ENCODE results near the gene P3H4. TPM values are rescaled to one million over a fixed set of nuclear protein-coding genes. Genes with fewer than 3 reads are reported as not detected.

Gene P3H4
- polyA plus RNA-seq, 1 donor from 2014 or later = 17.8 TPM

DNA sequence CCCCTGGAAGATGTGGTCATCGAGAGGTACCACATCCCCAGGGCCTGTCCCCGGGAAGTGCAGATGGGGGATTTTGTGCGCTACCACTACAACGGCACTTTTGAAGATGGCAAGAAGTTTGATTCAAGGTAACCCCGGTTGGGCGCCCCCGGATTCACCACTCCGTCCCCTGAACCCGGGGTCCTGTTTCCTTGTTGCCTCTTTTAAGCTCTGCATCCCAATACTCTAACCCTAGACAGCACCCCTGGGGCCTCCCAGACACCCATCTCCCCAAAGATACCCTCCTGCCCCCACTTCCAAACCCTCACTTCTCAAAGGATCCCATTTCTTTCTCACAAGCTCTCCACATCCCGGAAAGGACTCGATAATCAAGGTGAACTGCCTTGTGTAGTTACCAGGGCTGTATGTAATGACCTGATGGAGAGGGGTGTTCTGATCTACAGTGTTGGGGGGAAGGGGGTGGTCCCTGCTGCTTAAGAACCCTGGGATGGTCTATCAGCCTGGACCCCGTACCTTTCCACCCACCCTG lies 1.5 kb upstream of the P3H4 start:
- Histone ChIP-seq H3K27me3 (ENCODE audit: insufficient read depth, low read depth, low read length) (no peaks in the 10 kb centered on the region), H3K9me3 (ENCODE audit: low read length) (no peaks in the 10 kb centered on the region), H3K27ac (ENCODE audit: low read length) (no peak overlapping the region), H3K36me3 (ENCODE audit: insufficient read depth, low read length) (no peaks in the 10 kb centered on the region), H2AFZ (ENCODE audit: low read depth, low read length) (no peak overlapping the region), H3F3A (ENCODE audit: insufficient read depth, low read length, poor library complexity, severe bottlenecking) (no peaks in the 10 kb centered on the region), H3K79me2 (replicated peaks; ENCODE audit: insufficient read depth, low read length) (peaks cover 3% of the 10 kb centered on the region), H3K9ac (ENCODE audit: low read length) (no peak overlapping the region), H3K4me2 (ENCODE audit: low read length) (no peak overlapping the region), H4K20me1 (ENCODE audit: insufficient read depth) (no peaks in the 10 kb centered on the region), H3K4me3 (ENCODE audit: low read length) (peak overlapping the region; percentile 81), H3K9me2 (ENCODE audit: insufficient read depth, low read length) (no peaks in the 10 kb centered on the region)
- TF ChIP-seq MXI1 (conservative IDR thresholded peaks at IDR 0.05; ENCODE audit: poor library complexity, severe bottlenecking) (no peak), TAF1 (IDR thresholded peaks at IDR 0.05; ENCODE audit: low read depth) (no peak), EP300 (conservative IDR thresholded peaks at IDR 0.05; ENCODE audit: poor library complexity, severe bottlenecking) (no peak), POLR2AphosphoS5 (IDR thresholded peaks at IDR 0.05) (no peak), EZH2 (IDR thresholded peaks at IDR 0.05; ENCODE audit: borderline replicate concordance, insufficient read depth, low read length, poor library complexity, severe bottlenecking) (no peak), SMC3 (conservative IDR thresholded peaks at IDR 0.05; ENCODE audit: poor library complexity) (no peak)
- TF ChIP-seq, protein P1, sequence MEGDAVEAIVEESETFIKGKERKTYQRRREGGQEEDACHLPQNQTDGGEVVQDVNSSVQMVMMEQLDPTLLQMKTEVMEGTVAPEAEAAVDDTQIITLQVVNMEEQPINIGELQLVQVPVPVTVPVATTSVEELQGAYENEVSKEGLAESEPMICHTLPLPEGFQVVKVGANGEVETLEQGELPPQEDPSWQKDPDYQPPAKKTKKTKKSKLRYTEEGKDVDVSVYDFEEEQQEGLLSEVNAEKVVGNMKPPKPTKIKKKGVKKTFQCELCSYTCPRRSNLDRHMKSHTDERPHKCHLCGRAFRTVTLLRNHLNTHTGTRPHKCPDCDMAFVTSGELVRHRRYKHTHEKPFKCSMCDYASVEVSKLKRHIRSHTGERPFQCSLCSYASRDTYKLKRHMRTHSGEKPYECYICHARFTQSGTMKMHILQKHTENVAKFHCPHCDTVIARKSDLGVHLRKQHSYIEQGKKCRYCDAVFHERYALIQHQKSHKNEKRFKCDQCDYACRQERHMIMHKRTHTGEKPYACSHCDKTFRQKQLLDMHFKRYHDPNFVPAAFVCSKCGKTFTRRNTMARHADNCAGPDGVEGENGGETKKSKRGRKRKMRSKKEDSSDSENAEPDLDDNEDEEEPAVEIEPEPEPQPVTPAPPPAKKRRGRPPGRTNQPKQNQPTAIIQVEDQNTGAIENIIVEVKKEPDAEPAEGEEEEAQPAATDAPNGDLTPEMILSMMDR (IDR thresholded peaks at IDR 0.05; ENCODE audit: poor library complexity, severe bottlenecking) = no peak
- TF ChIP-seq, protein P2, sequence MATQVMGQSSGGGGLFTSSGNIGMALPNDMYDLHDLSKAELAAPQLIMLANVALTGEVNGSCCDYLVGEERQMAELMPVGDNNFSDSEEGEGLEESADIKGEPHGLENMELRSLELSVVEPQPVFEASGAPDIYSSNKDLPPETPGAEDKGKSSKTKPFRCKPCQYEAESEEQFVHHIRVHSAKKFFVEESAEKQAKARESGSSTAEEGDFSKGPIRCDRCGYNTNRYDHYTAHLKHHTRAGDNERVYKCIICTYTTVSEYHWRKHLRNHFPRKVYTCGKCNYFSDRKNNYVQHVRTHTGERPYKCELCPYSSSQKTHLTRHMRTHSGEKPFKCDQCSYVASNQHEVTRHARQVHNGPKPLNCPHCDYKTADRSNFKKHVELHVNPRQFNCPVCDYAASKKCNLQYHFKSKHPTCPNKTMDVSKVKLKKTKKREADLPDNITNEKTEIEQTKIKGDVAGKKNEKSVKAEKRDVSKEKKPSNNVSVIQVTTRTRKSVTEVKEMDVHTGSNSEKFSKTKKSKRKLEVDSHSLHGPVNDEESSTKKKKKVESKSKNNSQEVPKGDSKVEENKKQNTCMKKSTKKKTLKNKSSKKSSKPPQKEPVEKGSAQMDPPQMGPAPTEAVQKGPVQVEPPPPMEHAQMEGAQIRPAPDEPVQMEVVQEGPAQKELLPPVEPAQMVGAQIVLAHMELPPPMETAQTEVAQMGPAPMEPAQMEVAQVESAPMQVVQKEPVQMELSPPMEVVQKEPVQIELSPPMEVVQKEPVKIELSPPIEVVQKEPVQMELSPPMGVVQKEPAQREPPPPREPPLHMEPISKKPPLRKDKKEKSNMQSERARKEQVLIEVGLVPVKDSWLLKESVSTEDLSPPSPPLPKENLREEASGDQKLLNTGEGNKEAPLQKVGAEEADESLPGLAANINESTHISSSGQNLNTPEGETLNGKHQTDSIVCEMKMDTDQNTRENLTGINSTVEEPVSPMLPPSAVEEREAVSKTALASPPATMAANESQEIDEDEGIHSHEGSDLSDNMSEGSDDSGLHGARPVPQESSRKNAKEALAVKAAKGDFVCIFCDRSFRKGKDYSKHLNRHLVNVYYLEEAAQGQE (IDR thresholded peaks at IDR 0.05; ENCODE audit: borderline replicate concordance) = no peak

DNA sequence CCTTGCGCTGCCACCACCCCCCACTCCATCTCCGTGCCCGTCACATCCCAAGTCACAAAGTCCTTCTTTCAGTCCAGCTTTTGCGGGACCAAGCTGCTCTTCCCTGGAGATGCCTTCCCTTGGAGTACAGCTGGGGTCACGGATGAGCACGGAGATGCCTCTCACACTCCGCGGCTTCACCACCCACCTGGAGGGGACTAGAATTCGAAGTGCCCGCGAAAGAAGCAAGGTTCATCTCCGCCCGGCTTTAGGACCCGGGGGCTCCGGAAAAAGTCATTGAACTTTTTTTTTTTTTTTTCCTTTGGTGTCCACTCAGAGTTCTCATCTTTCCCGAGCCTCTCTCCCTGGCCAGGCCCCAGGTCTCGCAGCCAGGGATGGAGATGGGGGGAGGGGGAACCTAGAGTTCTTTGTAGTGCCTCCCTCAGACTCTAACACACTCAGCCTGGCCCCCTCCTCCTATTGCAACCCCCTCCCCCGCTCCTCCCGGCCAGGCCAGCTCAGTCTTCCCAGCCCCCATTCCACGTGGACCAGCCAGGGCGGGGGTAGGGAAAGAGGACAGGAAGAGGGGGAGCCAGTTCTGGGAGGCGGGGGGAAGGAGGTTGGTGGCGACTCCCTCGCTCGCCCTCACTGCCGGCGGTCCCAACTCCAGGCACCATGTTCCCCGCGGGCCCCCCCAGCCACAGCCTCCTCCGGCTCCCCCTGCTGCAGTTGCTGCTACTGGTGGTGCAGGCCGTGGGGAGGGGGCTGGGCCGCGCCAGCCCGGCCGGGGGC lies 817 bp upstream of the P3H4 start, which contains the start of gene FKBP10:
FKBP10 (plus strand) TSS at position 624 of the 771 bp plus-strand sequence; CDS start at position 655, 31 bp downstream.
- peaks cover 3% of the 10 kb centered on the region for H3K79me2 ChIP-seq (replicated peaks; ENCODE audit: insufficient read depth, low read length)
- no peaks in the 10 kb centered on the region for H3K36me3 ChIP-seq (ENCODE audit: insufficient read depth, low read length)
- peak within 1 kb of the TSS; percentile 81 for H3K4me3 ChIP-seq (ENCODE audit: low read length)
- no peaks in the 10 kb centered on the region for H4K20me1 ChIP-seq (ENCODE audit: insufficient read depth)
- peak within 1 kb of the TSS; percentile 51 for H2AFZ ChIP-seq (ENCODE audit: low read depth, low read length)
- H3K9me2 ChIP-seq (ENCODE audit: insufficient read depth, low read length) = no peaks in the 10 kb centered on the region
- peak within 1 kb of the TSS; percentile 66 for H3K27ac ChIP-seq (ENCODE audit: low read length)
- H3K9ac ChIP-seq (ENCODE audit: low read length) = peak within 1 kb of the TSS; percentile 83
- no peaks in the 10 kb centered on the region for H3K9me3 ChIP-seq (ENCODE audit: low read length)
- no peaks in the 10 kb centered on the region for H3K27me3 ChIP-seq (ENCODE audit: insufficient read depth, low read depth, low read length)
- peak; percentile 71 for TF ChIP-seq MXI1 (conservative IDR thresholded peaks at IDR 0.05; ENCODE audit: poor library complexity, severe bottlenecking)
- TF ChIP-seq POLR2AphosphoS5 (IDR thresholded peaks at IDR 0.05) = no peak
- TF ChIP-seq EZH2 (IDR thresholded peaks at IDR 0.05; ENCODE audit: borderline replicate concordance, insufficient read depth, low read length, poor library complexity, severe bottlenecking) = no peak
- no peak for TF ChIP-seq TAF1 (IDR thresholded peaks at IDR 0.05; ENCODE audit: low read depth)
- TF ChIP-seq RAD21 (conservative IDR thresholded peaks at IDR 0.05) = no peak
- no peak for TF ChIP-seq EP300 (conservative IDR thresholded peaks at IDR 0.05; ENCODE audit: poor library complexity, severe bottlenecking)
- TF ChIP-seq, protein P2 (IDR thresholded peaks at IDR 0.05; ENCODE audit: borderline replicate concordance) = peak; percentile 27
- TF ChIP-seq, protein P1 (IDR thresholded peaks at IDR 0.05; ENCODE audit: poor library complexity, severe bottlenecking) = no peak
- TF ChIP-seq SMC3 (conservative IDR thresholded peaks at IDR 0.05; ENCODE audit: poor library complexity) = no peak
- H3K4me2 ChIP-seq (ENCODE audit: low read length) = peak within 1 kb of the TSS; percentile 46
- H3F3A ChIP-seq (ENCODE audit: insufficient read depth, low read length, poor library complexity, severe bottlenecking) = no peaks in the 10 kb centered on the region
